ENCODE results near the gene ZNF366.

DNA sequence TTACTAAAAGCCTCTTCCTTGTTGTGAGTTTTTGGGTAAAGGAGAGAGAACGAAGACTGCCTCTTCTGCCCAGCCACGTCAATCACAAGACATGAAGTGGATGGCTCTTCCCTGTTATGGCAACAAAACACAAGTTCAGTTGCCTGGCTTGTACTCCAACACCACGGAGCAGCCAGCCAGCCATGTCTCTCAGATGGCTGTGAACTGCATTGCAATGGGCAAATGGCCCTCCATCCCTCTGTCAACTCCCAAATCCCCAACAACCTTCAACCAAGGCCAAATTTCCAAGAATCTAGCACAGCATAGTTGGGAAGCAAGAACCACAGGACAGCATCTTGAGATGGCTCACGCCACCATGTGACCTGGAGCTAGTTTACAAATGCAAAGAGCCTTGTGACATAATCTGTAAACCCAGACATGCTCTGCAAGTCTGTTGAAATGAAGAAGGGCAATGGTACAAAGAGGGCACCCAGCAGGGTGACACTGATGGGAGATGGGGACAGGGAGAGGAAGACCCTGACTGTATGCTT, 53.9 kb downstream of the ZNF366 start:
- TF ChIP-seq, protein P1, sequence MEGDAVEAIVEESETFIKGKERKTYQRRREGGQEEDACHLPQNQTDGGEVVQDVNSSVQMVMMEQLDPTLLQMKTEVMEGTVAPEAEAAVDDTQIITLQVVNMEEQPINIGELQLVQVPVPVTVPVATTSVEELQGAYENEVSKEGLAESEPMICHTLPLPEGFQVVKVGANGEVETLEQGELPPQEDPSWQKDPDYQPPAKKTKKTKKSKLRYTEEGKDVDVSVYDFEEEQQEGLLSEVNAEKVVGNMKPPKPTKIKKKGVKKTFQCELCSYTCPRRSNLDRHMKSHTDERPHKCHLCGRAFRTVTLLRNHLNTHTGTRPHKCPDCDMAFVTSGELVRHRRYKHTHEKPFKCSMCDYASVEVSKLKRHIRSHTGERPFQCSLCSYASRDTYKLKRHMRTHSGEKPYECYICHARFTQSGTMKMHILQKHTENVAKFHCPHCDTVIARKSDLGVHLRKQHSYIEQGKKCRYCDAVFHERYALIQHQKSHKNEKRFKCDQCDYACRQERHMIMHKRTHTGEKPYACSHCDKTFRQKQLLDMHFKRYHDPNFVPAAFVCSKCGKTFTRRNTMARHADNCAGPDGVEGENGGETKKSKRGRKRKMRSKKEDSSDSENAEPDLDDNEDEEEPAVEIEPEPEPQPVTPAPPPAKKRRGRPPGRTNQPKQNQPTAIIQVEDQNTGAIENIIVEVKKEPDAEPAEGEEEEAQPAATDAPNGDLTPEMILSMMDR (IDR thresholded peaks at IDR 0.05): no peak
- TF ChIP-seq POLR2A (IDR thresholded peaks at IDR 0.05): no peak

All from testis (tissue), 2 donors.